COR-L47 (cell line): ENCODE data around the gene LIF.

Experiments
- DNase-seq: peaks from one replicate; lab custom pipeline; 2025; lab: John Stamatoyannopoulos, UW

Gene LIF

GRCh38 chr22:30284172-30284571, 37.6 kb upstream of the LIF start:
- DNase-seq, result no peak

GRCh38 chr22:30283342-30283741, 36.8 kb upstream of the LIF start:
- no peak for DNase-seq

DNA sequence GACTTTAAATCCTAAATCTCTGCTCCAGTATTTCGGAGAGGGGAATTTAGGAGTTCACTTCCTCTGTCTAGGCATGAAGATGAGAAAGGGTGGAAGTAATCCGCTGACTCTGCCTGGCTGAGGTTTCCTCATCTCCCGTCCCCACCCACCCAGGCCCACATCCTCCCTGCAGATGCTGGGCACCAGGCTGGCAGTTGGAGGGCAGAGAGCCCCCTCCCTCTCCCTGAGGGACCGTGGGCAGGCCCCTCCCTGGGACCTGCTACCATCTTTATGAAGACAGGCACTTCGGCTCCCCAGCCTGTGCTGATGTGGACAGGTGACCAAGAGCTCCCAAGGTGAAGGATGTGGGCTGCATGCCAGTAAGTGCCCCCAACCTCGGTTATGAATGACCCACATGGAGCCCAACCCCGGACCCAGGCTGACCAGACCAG, 36.1 kb upstream of the LIF start:
- no peak for DNase-seq

- DNase-seq, result no peak
These were observed 33.9 kb upstream of the LIF start for GRCh38 chr22:30280505-30280904.

DNA sequence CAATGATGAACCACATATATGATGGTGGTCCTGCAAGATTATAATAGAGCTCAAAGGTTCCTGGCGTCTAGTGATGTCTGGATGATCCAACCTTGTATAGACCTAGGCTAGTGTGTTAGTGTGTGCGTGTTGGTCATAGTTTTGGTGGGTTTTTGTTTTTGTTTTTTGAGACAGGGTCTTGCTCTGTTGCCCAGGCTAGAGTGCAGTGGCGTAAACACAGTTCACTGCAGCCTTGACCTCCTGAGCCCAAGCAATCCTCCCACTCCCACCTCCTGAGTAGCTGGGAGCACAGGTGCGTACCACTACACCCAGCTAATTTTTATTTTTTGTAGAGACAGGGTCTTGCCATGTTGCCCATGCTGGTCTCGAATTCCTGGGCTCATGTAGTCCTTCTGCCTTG, 33.4 kb upstream of the LIF start:
- DNase-seq, result no peak

- DNase-seq, result no peak
These were observed 32.7 kb upstream of the LIF start for GRCh38 chr22:30279046-30279788.

DNA sequence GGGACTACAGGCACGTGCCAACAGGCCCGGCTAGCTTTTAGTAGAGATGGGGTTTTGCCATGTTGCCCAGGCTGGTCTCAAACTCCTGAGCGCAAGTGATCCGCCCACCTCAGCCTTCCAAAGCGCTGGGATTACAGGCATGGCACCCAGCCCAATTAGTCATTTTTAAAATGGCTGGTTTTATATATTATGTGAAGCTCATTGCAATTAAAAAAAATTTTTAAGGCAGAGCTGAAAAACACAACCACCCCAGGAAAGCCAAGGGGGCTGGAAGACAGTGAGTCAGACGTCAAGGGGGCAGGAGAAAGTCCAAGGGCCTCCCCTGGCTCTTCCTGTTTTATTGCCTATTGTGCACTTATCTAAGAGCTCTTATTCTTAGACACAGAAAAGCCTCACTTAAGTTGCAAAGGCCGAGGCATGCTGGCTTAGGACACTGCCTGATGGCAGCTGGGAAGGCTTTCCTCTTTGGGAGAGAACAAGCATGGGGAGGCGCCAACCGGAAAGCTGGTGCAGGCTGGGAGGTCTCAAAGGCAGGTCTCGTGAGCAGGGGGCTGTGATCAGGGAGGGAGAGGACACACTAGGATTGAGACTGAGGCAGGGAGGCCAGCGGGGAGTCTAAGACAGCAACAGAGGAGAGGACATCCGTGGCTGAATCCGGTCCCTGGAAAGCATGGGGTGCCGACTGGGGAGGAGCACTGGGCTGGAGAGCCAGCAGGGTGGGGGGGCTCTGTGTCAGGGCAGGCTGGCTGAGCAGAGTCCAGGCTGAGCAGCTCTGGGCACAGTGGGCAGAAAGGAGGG, 31.2 kb upstream of the LIF start:
- DNase-seq, result no peak

DNA sequence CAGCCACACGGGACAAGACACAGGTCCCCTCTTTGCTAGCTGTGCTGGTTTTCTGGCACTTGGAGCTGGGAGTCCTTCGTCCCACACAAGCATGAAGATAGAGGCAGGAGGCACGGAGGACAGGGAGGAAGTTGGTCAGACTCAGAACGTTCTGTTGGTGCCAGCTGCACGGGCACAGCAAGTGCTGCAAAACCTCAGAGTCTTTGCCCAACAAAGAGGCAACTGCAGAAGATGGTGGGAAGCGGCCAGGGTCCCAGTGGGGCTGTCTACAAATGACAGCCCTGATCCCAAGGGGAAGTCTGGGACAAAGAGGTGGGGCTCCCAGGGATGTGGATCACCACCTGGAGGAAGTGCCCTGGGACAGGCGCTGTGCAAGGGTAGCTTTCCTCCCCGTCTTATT, 29.5 kb upstream of the LIF start:
- no peak for DNase-seq

DNA sequence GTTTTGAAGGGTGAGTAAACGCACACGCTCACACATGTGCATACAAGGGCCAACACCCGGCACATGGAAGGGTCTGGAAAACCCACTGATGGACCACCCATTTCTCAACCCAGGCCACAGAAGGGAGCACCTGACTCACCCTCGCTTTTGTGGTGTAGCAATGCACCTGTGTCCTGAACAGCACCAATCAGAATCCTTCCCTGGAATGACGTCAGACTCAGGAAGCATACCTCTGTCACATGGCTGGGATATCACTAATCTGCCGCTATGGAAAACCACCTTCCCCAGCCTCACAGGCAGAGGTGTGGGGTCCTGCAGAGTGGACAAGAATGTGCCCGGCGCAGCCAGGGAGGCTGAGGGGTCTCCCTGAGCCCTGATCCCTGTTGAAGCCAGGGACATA, 29.1 kb upstream of the LIF start:
- no peak for DNase-seq

GRCh38 chr22:30274437-30274812, 27.9 kb upstream of the LIF start:
- DNase-seq, result no peak

GRCh38 chr22:30273711-30274436, 27.3 kb upstream of the LIF start:
- no peak for DNase-seq

DNA sequence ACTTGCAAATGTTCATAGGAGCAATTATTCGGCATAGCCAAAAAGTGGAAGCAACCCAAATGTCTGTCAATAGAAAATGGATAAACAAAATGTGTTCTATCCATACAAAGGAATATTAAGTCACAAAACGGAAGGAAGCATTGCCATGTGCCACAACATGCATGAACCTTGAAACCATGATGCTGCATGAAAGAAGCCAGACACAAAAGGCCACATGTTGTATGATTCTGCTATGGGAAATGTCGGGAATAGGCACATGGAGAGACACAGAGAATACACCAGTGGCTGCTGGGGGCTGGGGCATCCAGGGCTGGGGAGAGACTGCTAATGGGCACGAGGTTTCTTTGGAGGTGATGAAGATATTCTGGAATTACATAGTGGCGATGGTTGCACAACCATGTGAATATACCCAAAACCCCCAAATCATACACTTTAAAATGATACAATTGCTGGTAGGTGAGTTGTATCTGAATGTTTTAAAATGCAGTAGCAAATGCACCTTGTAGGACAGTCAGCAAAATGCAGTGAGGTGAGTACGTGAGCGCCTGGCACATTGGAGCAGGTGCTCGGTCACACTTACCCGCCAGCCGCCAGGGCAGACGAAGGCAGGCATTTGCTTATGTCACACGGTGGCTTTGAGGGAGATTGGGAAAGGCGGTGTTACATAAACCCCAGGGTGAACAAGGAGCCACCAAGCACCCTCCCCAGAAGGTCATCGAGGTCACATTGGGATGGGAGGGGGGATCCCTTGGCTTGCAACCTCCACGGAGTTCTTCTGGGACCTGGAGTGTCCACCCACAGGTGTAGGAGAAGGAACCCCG, 26.4 kb upstream of the LIF start:
- DNase-seq, result no peak

- DNase-seq, result no peak
These were observed 24.3 kb upstream of the LIF start for GRCh38 chr22:30270832-30271231.

- no peak for DNase-seq
These were observed 21.8 kb upstream of the LIF start for GRCh38 chr22:30268331-30268730.

DNA sequence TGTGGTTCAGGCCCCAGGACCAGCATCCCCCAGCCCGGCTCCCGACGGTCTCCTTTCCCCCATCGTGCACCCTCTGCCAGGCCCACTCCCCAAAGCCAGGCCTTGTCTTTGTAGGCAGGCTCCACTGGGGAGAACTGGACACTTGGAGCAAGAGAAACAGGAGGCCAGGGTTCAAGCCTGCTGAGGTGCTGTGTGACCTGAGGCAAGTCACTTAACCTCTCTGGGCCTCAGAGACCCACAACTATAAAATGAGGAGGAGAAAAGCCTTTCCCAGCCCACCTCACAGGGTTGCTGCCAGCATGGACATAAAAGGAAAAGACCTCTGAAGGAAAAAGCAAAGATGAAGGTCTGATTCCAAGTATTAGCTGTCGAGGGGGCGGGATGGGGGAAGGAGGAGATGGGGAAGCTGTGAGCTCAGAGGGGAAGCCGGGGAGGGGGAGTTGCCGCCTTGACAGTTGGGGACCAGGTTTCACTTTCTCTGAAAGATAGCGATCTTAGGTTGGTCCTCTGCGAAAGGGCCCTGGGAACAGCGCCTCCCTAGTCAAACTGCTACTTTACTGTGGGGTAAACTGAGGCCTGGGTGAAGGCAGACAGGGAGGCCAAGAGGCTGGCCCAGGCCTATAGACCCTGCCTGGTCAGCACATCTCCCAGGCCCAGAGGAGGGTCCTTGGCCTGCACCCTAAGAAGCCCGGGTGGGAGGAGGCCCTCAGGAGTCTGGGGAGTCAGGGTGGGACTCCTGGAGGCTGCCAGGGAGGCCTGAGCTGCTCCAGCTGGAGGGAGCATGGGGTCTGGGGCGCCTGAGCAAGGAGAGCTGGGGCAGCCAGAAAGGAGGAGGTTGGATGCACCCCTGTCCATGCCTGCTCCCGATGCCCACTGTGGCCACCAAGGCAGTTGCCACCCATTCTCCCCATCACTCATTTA, 21.1 kb upstream of the LIF start:
- DNase-seq, result no peak

GRCh38 chr22:30266445-30267381, 20.2 kb upstream of the LIF start, which contains the start of gene OSM:
TSS of gene OSM (minus strand) at chr22:30266851. CDS start at chr22:30266799, 52 bp downstream.
- no peak for DNase-seq

GRCh38 chr22:30265823-30266444, 19.4 kb upstream of the LIF start:
- DNase-seq, result no peak

DNA sequence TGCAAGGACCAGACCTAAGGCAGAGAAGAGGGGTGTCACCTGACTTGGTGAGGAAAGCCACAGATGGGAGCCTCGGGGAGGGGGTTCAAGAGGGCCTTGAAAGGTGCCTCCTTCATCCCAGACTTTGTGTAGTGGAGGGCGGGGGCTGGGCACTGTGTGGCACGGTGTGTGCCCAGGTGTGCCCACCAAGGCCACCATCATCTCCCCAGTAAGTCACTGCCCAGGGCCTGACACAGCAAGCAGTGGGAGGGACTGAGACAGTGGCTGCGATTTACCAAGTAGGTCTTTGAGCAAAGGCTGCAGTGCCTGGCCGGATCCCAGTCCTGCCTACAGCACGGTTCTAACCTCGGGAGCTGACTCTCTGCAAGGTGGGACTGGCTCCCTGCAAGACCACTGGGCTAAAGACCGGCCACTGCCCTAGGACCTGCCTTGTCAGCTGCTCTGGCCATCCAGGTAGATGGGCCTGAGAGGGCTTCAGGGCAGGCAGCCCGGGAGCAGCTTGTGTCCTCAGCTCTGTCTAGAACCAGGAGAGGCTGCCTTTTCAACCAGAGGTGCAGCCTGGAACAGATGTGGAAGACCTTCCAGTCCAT, 18.7 kb upstream of the LIF start:
- DNase-seq, result no peak

- no peak for DNase-seq
These were observed 17.3 kb upstream of the LIF start for GRCh38 chr22:30263883-30264282.
